Measurements from ENCODE around the gene CSNK1D. TPM values are rescaled to one million over a fixed set of nuclear protein-coding genes. Genes with fewer than 3 reads are reported as not detected.
"Not testable (repeated sequence)": the region's sequence is repeated elsewhere in the genome, so short reads cannot be mapped to it uniquely, and the experiment has no call there.

Gene CSNK1D
- total RNA-seq, 2 donors from 2014 or later = 166 to 170 TPM

DNA sequence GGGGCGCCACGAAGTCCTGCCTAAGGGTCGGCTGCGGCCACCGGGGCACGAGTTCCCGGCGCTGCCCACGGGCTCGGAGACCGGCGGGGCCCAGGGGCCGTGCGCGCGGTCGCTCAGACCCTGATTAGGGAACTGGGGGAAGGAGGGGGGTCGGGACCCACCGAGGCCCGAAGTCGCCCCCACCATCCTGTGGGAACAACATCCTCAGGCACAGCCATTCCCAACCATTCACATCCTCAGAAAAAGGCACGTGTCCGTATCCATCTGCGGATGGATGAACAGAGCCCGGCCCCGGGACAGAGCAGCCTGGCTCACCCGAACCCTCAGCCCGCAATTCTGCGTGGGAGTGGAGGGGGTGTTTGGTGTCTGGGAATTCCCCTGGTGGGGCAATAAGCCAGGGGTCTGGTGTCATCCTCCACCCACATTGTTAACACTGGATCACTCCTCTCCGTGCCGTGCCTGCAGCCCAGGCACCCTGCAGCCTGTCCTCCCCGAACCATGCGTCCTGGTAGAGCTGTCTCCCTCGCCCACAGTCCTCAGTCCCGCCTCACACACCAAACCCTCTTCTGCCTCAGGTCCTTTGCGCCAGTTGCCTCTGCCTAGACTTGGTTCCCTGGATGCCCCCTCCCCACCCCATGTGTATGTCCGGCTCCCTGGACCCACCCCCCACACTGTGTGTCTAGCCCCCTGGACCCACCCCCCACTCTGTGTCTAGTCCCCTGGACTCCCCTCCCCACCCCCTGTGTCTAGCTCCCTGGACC is 60.1 kb downstream of the CSNK1D start:
- peak; percentile 42 to 43 for ATAC-seq (replicated peaks in 1 of 2)
- Mint-ChIP-seq H3K4me3 (peak overlapping the region; percentile 82 to 85), H3K27me3 (ENCODE audit: low read depth) (no peaks in the 10 kb centered on the region), H3K9me3 (no peaks in the 10 kb centered on the region), H3K36me3 (ENCODE audit: insufficient read depth in 2 of 2) (peaks cover 0 to 2% of the 10 kb centered on the region in 2 donors), H3K4me1 (ENCODE audit: low read depth) (peaks cover 42% of the 10 kb centered on the region), H3K27ac (peak overlapping the region; percentile 62)
- DNase-seq = peak; percentile 75 to 78

- Mint-ChIP-seq H3K4me1 (ENCODE audit: low read depth) (peaks cover 42% of the 10 kb centered on the region), H3K27me3 (ENCODE audit: low read depth) (no peaks in the 10 kb centered on the region), H3K27ac (peak within 1 kb of the TSS; percentile 62), H3K4me3 (peak within 1 kb of the TSS; percentile 82 to 85), H3K9me3 (no peaks in the 10 kb centered on the region), H3K36me3 (ENCODE audit: insufficient read depth in 2 of 2) (peaks cover 2% of the 10 kb centered on the region in 2 donors)
- DNase-seq = peak; percentile 80 to 87
- ATAC-seq (replicated peaks in 1 of 2) = peak; percentile 81 to 84
These were observed 60.9 kb downstream of the CSNK1D start, which contains the start of gene CCDC57 for GRCh38 chr17:82212331-82213250. Gene CCDC57 (minus strand): TSS chr17:82212842. CDS start chr17:82201944, 10,898 bp downstream.

DNA sequence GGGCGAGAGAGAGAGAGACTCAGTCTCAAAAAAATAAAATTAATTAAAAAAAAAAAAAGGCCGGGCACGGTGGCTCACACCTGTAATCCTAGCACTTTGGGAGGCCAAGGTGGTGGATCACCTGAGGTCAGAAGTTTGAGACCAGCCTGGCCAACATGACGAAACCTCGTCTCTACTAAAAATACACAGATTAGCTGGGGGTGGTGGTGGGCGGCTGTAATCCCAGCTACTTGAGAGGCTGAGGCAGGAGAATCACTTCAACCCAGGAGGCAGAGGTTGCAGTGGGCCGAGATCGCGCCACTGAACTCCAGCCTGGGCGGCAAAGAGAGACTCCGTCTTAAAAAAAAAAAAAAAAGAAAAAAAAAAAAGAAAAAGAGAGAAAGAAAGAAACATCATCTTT is 62.8 kb downstream of the CSNK1D start:
- ATAC-seq (replicated peaks in 1 of 2); H3K27ac Mint-ChIP-seq; H3K9me3 Mint-ChIP-seq; H3K36me3 Mint-ChIP-seq (ENCODE audit: insufficient read depth in 2 of 2); H3K27me3 Mint-ChIP-seq (ENCODE audit: low read depth); DNase-seq; H3K4me3 Mint-ChIP-seq: not testable (repeated sequence)
- peaks cover 41% of the 10 kb centered on the region for H3K4me1 Mint-ChIP-seq (ENCODE audit: low read depth)

- H3K4me3 Mint-ChIP-seq = peak overlapping the region; percentile 75 to 89
- H3K4me1 Mint-ChIP-seq (ENCODE audit: low read depth) = peaks cover 62% of the 10 kb centered on the region
- no peaks in the 10 kb centered on the region for H3K27me3 Mint-ChIP-seq (ENCODE audit: low read depth)
- H3K27ac Mint-ChIP-seq = peak overlapping the region; percentile 34
- ATAC-seq (replicated peaks in 1 of 2) (peak; percentile 64 to 72), DNase-seq (peak; percentile 82)
- H3K36me3 Mint-ChIP-seq (ENCODE audit: insufficient read depth in 2 of 2) = peaks cover 0 to 6% of the 10 kb centered on the region in 2 donors
- H3K9me3 Mint-ChIP-seq = no peaks in the 10 kb centered on the region
These were observed 67.6 kb downstream of the CSNK1D start for GRCh38 chr17:82205720-82206508.

- Mint-ChIP-seq H3K4me3 (peak overlapping the region; percentile 75 to 89), H3K4me1 (ENCODE audit: low read depth) (peaks cover 69% of the 10 kb centered on the region), H3K27me3 (ENCODE audit: low read depth) (no peaks in the 10 kb centered on the region), H3K27ac (peak overlapping the region; percentile 49), H3K36me3 (ENCODE audit: insufficient read depth in 2 of 2) (peaks cover 0 to 6% of the 10 kb centered on the region in 2 donors), H3K9me3 (no peaks in the 10 kb centered on the region)
- DNase-seq = peak; percentile 67 to 84
- ATAC-seq (replicated peaks in 1 of 2) = peak; percentile 84 to 85
These were observed 68.4 kb downstream of the CSNK1D start for GRCh38 chr17:82204831-82205719.

- Mint-ChIP-seq H3K27me3 (ENCODE audit: low read depth) (no peaks in the 10 kb centered on the region), H3K36me3 (ENCODE audit: insufficient read depth in 2 of 2) (peaks cover 0 to 7% of the 10 kb centered on the region in 2 donors), H3K4me3 (peak overlapping the region in 1 of 2 donors; percentile 34), H3K27ac (no peak overlapping the region), H3K9me3 (no peaks in the 10 kb centered on the region), H3K4me1 (ENCODE audit: low read depth) (peaks cover 75% of the 10 kb centered on the region)
- DNase-seq = no peak
- no peak for ATAC-seq (replicated peaks in 1 of 2)
These were observed 69.6 kb downstream of the CSNK1D start for GRCh38 chr17:82203920-82204319.

DNA sequence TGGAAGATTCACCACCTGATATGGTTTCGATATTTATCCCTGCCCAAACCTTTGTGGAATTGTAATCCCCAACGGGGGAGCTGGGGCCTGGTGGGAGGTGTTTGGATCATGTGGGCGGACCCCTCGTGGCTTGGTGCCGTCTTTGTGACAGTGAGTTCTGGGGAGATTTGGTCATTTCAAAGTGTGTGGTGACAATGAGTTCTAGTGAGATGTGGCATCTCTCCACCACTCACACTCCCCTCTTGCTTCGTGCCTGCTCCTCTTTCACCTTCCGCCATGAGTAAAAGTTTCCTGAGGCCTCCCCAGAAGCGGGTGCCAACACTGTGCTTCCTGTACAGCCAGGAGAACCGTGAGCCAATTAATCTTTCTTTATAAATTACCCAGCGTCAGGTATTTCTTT is 70.5 kb downstream of the CSNK1D start:
- H3K4me1 Mint-ChIP-seq (ENCODE audit: low read depth) = peaks cover 84% of the 10 kb centered on the region
- peak overlapping the region; percentile 68 for H3K27ac Mint-ChIP-seq
- DNase-seq (peak; percentile 15 to 56), ATAC-seq (replicated peaks in 1 of 2) (peak in 1 of 2 donors; percentile 5)
- H3K9me3 Mint-ChIP-seq = no peaks in the 10 kb centered on the region
- peak overlapping the region; percentile 41 to 46 for H3K4me3 Mint-ChIP-seq
- peaks cover 0 to 10% of the 10 kb centered on the region in 2 donors for H3K36me3 Mint-ChIP-seq (ENCODE audit: insufficient read depth in 2 of 2)
- H3K27me3 Mint-ChIP-seq (ENCODE audit: low read depth) = no peaks in the 10 kb centered on the region

DNA sequence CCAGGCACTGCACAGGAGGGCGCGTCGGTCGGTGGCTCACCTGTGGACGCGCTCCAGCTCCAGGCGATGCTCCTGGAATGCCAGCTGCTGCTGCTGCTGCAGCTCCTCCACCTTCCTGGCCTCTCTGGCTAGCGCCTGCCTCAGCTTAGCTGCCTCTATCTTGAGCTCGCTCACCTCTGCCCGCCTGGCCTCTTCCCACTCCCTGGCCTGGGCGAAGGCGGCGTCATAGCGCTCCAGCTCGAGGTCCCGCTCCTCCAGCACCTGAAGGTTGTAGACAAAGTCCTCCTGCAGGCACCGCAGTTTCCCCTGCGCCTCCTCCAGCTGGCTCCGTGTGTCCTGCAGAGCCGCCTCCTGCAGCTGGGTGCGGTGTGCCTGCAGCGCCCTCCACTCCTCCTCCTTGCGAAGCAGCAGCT is 72.0 kb downstream of the CSNK1D start:
- Mint-ChIP-seq H3K27ac (no peak overlapping the region), H3K36me3 (ENCODE audit: insufficient read depth in 2 of 2) (peaks cover under 1 to 9% of the 10 kb centered on the region in 2 donors), H3K4me1 (ENCODE audit: low read depth) (peaks cover 82% of the 10 kb centered on the region), H3K27me3 (ENCODE audit: low read depth) (no peaks in the 10 kb centered on the region), H3K4me3 (peak overlapping the region; percentile 25 to 43), H3K9me3 (no peaks in the 10 kb centered on the region)
- DNase-seq = no peak
- no peak for ATAC-seq (replicated peaks in 1 of 2)

- peaks cover 2 to 11% of the 10 kb centered on the region in 2 donors for H3K36me3 Mint-ChIP-seq (ENCODE audit: insufficient read depth in 2 of 2)
- DNase-seq (peak; percentile 68 to 82), ATAC-seq (replicated peaks in 1 of 2) (peak; percentile 79 to 83)
- no peaks in the 10 kb centered on the region for H3K27me3 Mint-ChIP-seq (ENCODE audit: low read depth)
- H3K4me3 Mint-ChIP-seq = peak overlapping the region; percentile 51 to 72
- peak overlapping the region; percentile 66 for H3K27ac Mint-ChIP-seq
- no peaks in the 10 kb centered on the region for H3K9me3 Mint-ChIP-seq
- peaks cover 76% of the 10 kb centered on the region for H3K4me1 Mint-ChIP-seq (ENCODE audit: low read depth)
These were observed 72.6 kb downstream of the CSNK1D start for GRCh38 chr17:82200743-82201497.

GRCh38 chr17:82200135-82200534 is 73.4 kb downstream of the CSNK1D start:
- H3K4me3 Mint-ChIP-seq = peak overlapping the region; percentile 51 to 72
- peak overlapping the region; percentile 66 for H3K27ac Mint-ChIP-seq
- H3K27me3 Mint-ChIP-seq (ENCODE audit: low read depth) = no peaks in the 10 kb centered on the region
- DNase-seq (no peak), ATAC-seq (replicated peaks in 1 of 2) (no peak)
- H3K4me1 Mint-ChIP-seq (ENCODE audit: low read depth) = peaks cover 74% of the 10 kb centered on the region
- peaks cover 2 to 11% of the 10 kb centered on the region in 2 donors for H3K36me3 Mint-ChIP-seq (ENCODE audit: insufficient read depth in 2 of 2)
- no peaks in the 10 kb centered on the region for H3K9me3 Mint-ChIP-seq

DNA sequence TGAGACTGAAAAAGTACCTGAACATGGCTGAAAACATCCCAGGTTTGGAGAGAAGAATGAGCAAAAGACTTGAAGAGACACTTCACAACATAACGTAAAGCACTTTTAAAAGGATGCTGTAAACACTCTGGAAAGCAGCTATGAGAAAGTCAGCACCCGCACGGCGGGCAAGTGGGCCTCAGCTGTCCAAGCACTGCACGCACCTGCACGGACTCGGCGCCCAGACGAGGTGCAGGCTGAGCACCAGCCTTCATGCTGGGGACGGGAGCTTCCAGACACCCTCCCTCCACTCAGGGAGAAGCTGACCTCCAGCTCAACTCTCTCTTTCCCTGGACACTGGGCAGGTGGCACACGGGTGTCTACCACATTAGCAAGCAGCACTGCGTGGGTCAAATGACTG is 74.0 kb downstream of the CSNK1D start:
- H3K9me3 Mint-ChIP-seq = no peaks in the 10 kb centered on the region
- H3K36me3 Mint-ChIP-seq (ENCODE audit: insufficient read depth in 2 of 2) = peaks cover 2 to 11% of the 10 kb centered on the region in 2 donors
- H3K27ac Mint-ChIP-seq = no peak overlapping the region
- ATAC-seq (replicated peaks in 1 of 2) (no peak), DNase-seq (no peak)
- no peaks in the 10 kb centered on the region for H3K27me3 Mint-ChIP-seq (ENCODE audit: low read depth)
- H3K4me1 Mint-ChIP-seq (ENCODE audit: low read depth) = peaks cover 68% of the 10 kb centered on the region
- H3K4me3 Mint-ChIP-seq = peak overlapping the region in 1 of 2 donors; percentile 22

Data from activated T-cell treated with anti-CD3 and anti-CD28 coated beads, Interleukin-2, amount 50 U/mL, for 72 hours (primary cell).